GM18507 (cell line): ENCODE measurements around the gene ABCB6.
A peak's percentile ranks its signal among the peaks of the same experiment; 100 is the strongest.
"Not testable (repeated sequence)": the region's sequence is repeated elsewhere in the genome, so short reads cannot be mapped to it uniquely, and the experiment has no call there.

ENCODE experiments used
- DNase-seq: peaks from one replicate; pipeline ENCODE4 v3.0.0; 2011; ENCODE audit warnings: low read depth; ENCODE audit not compliant: insufficient read length; ENCODE audit errors: extremely low spot score
- FAIRE-seq: peaks from 2 replicates; lab custom pipeline; 2011; peaks lifted over from hg19 to GRCh38; lab: Jason Lieb, UNC

ABCB6 gene

GRCh38 chr2:219215871-219216534 is 2.8 kb downstream of the ABCB6 start:
- FAIRE-seq = no peak

GRCh38 chr2:219214786-219215185 is 4.0 kb downstream of the ABCB6 start:
- FAIRE-seq (no peak), DNase-seq (no peak)

More at GRCh38 chr2:219215871-219216534, 2.8 kb downstream of the ABCB6 start:
- DNase-seq = no peak

- FAIRE-seq = no peak
- no peak for DNase-seq
Observed at GRCh38 chr2:219214141-219214540, 4.6 kb downstream of the ABCB6 start.

GRCh38 chr2:219213486-219214071 is 5.2 kb downstream of the ABCB6 start:
- DNase-seq (no peak), FAIRE-seq (no peak)

- no peak for DNase-seq
- FAIRE-seq = no peak
Observed at GRCh38 chr2:219213026-219213415, 5.7 kb downstream of the ABCB6 start.

- DNase-seq (no peak), FAIRE-seq (no peak)
Observed at GRCh38 chr2:219210886-219211362, 7.8 kb downstream of the ABCB6 start.

GRCh38 chr2:219210196-219210885 is 8.4 kb downstream of the ABCB6 start:
- FAIRE-seq (no peak), DNase-seq (no peak)

- DNase-seq (no peak), FAIRE-seq (no peak)
Observed at GRCh38 chr2:219209236-219210195, 9.2 kb downstream of the ABCB6 start.

GRCh38 chr2:219207884-219208740 is 10.6 kb downstream of the ABCB6 start:
- no peak for FAIRE-seq

GRCh38 chr2:219207134-219207883 is 11.4 kb downstream of the ABCB6 start:
- no peak for FAIRE-seq
- DNase-seq = no peak

More at GRCh38 chr2:219207884-219208740, 10.6 kb downstream of the ABCB6 start:
- no peak for DNase-seq

GRCh38 chr2:219206328-219207133 is 12.2 kb downstream of the ABCB6 start, which contains the start of gene ZFAND2B:
Gene ZFAND2B, plus strand, starts transcription at chr2:219206782. Its CDS starts 206 bp downstream, at chr2:219206988.
- peak; percentile 90 for FAIRE-seq
- DNase-seq = peak; percentile 98

GRCh38 chr2:219205981-219206327 is 12.8 kb downstream of the ABCB6 start:
- DNase-seq = no peak
- FAIRE-seq = no peak

- FAIRE-seq (no peak), DNase-seq (no peak)
Observed at GRCh38 chr2:219205165-219205538, 13.6 kb downstream of the ABCB6 start.

- FAIRE-seq = no peak
Observed at GRCh38 chr2:219204425-219205164, 14.2 kb downstream of the ABCB6 start.

GRCh38 chr2:219201331-219201730 is 17.4 kb downstream of the ABCB6 start:
- not testable (repeated sequence) for DNase-seq, FAIRE-seq

More at GRCh38 chr2:219204425-219205164, 14.2 kb downstream of the ABCB6 start:
- DNase-seq = no peak

- not testable (repeated sequence) for DNase-seq, FAIRE-seq
Observed at GRCh38 chr2:219200502-219201326, 18.0 kb downstream of the ABCB6 start.
